DOHH2 (cell line): ENCODE data around the gene PEPD.

Experiments used
- H3F3A ChIP-seq: fragments of 200-600 bp; sonication (generic), shearing (Covaris generic); 2 replicates; pipeline ENCODE4 v1.6.0; 2016; ENCODE audit warnings: antibody characterized with exemption, mild to moderate bottlenecking; ENCODE audit not compliant: control insufficient read depth, insufficient read depth
- H3K27ac ChIP-seq: fragments of 200-600 bp; sonication (generic); 2 replicates; pipeline ENCODE4 v1.5.1; 2014; ENCODE audit warnings: low read depth, mild to moderate bottlenecking, low read length, moderate library complexity
- H3K27me3 ChIP-seq: fragments of 200-600 bp; sonication (generic); 2 replicates; pipeline ENCODE4 v1.6.1; 2014; ENCODE audit warnings: mild to moderate bottlenecking, low read length, mixed read lengths; ENCODE audit not compliant: control insufficient read depth
- H3K36me3 ChIP-seq: fragments of 200-600 bp; sonication (generic); 2 replicates; pipeline ENCODE4 v1.6.1; 2014; ENCODE audit warnings: mild to moderate bottlenecking, low read length, moderate library complexity, mixed read lengths; ENCODE audit not compliant: control insufficient read depth
- H3K4me1 ChIP-seq: fragments of 200-600 bp; sonication (generic); 2 replicates; pipeline ENCODE4 v1.6.1; 2014; ENCODE audit warnings: mild to moderate bottlenecking, low read length, mixed read lengths; ENCODE audit not compliant: control insufficient read depth
- H3K4me2 ChIP-seq: fragments of 200-600 bp; sonication (generic); 2 replicates; pipeline ENCODE4 v1.6.0; 2014; ENCODE audit warnings: mild to moderate bottlenecking, low read length, moderate library complexity
- H3K4me3 ChIP-seq: fragments of 200-600 bp; sonication (generic); 2 replicates; pipeline ENCODE4 v1.5.1; 2014; ENCODE audit warnings: mild to moderate bottlenecking, low read length, mixed read lengths
- H3K79me2 ChIP-seq: fragments of 200-600 bp; sonication (generic); 2 replicates; pipeline ENCODE4 v1.6.1; 2014; ENCODE audit warnings: mild to moderate bottlenecking, low read length, mixed read lengths; ENCODE audit not compliant: control insufficient read depth
- H3K9me2 ChIP-seq: fragments of 200-600 bp; sonication (generic); replicated peaks from 2 replicates; pipeline ENCODE4 v1.6.1; 2014; ENCODE audit warnings: mild to moderate bottlenecking, low read length, mixed read lengths; ENCODE audit not compliant: control insufficient read depth
- H3K9me3 ChIP-seq: fragments of 200-600 bp; sonication (generic); 2 replicates; pipeline ENCODE4 v1.6.1; 2014; ENCODE audit warnings: antibody characterized with exemption, low read length, mixed read lengths; ENCODE audit not compliant: control insufficient read depth, insufficient read depth
- H4K20me1 ChIP-seq: fragments of 200-600 bp; sonication (generic); 2 replicates; pipeline ENCODE4 v1.6.0; 2014; ENCODE audit warnings: low read depth, mild to moderate bottlenecking, antibody characterized with exemption, low read length, moderate library complexity; ENCODE audit not compliant: control insufficient read depth, insufficient read depth
- CTCF ChIP-seq: fragments of 200-600 bp; sonication (generic); IDR thresholded peaks from one replicate; pipeline ENCODE4 v1.5.1; 2014; ENCODE audit warnings: antibody characterized with exemption, mild to moderate bottlenecking, low read depth, low read length; ENCODE audit not compliant: poor library complexity, severe bottlenecking
- EZH2phosphoT487 ChIP-seq: fragments of 200-600 bp; sonication (generic); IDR thresholded peaks from 2 replicates; pipeline ENCODE4 v1.6.1; 2017; ENCODE audit warnings: borderline replicate concordance, mild to moderate bottlenecking, antibody characterized with exemption, low read length, moderate library complexity, mixed read lengths

PEPD gene

GRCh38 chr19:33520844-33521479 lies 629 bp downstream of the PEPD start:
- Histone ChIP-seq H3K79me2 (no peaks in the 10 kb centered on the region), H3K4me1 (peaks cover 14% of the 10 kb centered on the region), H3K9me2 (no peaks in the 10 kb centered on the region), H3F3A (no peaks in the 10 kb centered on the region), H3K27me3 (peaks cover 7% of the 10 kb centered on the region; the same call in 1 of the 2 replicates), H3K4me2 (peak overlapping the region; percentile 63), H3K27ac (no peak overlapping the region), H3K36me3 (no peaks in the 10 kb centered on the region), H4K20me1 (no peaks in the 10 kb centered on the region), H3K4me3 (peak overlapping the region; percentile 83), H3K9me3 (no peaks in the 10 kb centered on the region)
- TF ChIP-seq CTCF (no peak), EZH2phosphoT487 (no peak)

- TF ChIP-seq EZH2phosphoT487, result no peak
- no peak for TF ChIP-seq CTCF
- H3K9me3 ChIP-seq, result no peaks in the 10 kb centered on the region
- no peaks in the 10 kb centered on the region for H3K9me2 ChIP-seq
- H3F3A ChIP-seq, result no peaks in the 10 kb centered on the region
- no peaks in the 10 kb centered on the region for H4K20me1 ChIP-seq
- H3K4me3 ChIP-seq, result no peak overlapping the region
- no peaks in the 10 kb centered on the region for H3K36me3 ChIP-seq
- no peak overlapping the region for H3K27ac ChIP-seq
- H3K79me2 ChIP-seq, result no peaks in the 10 kb centered on the region
- H3K27me3 ChIP-seq, result peaks cover 7% of the 10 kb centered on the region; the same call in 1 of the 2 replicates
- H3K4me2 ChIP-seq, result no peak overlapping the region
- H3K4me1 ChIP-seq, result peaks cover 14% of the 10 kb centered on the region
Observed at GRCh38 chr19:33520048-33520643, 1.4 kb downstream of the PEPD start.

- peaks cover 7% of the 10 kb centered on the region; the same call in 1 of the 2 replicates for H3K27me3 ChIP-seq
- TF ChIP-seq CTCF, result no peak
- no peak for TF ChIP-seq EZH2phosphoT487
- H4K20me1 ChIP-seq, result no peaks in the 10 kb centered on the region
- H3F3A ChIP-seq, result no peaks in the 10 kb centered on the region
- H3K36me3 ChIP-seq, result no peaks in the 10 kb centered on the region
- H3K4me2 ChIP-seq, result no peak overlapping the region
- no peaks in the 10 kb centered on the region for H3K9me3 ChIP-seq
- H3K4me1 ChIP-seq, result peaks cover 14% of the 10 kb centered on the region
- no peak overlapping the region for H3K27ac ChIP-seq
- no peaks in the 10 kb centered on the region for H3K79me2 ChIP-seq
- no peak overlapping the region for H3K4me3 ChIP-seq
- no peaks in the 10 kb centered on the region for H3K9me2 ChIP-seq
Observed at GRCh38 chr19:33519416-33519815, 2.2 kb downstream of the PEPD start.
